ENCODE results near the gene LDLRAD3. TPM values are rescaled to one million over a fixed set of nuclear protein-coding genes. Genes with fewer than 3 reads are reported as not detected.

LDLRAD3 gene
- total RNA-seq, 1 experiment from 2014 or later, result 15.3 TPM

- H3K4me2 ChIP-seq (ENCODE audit: low read length), result no peak overlapping the region
- ChIA-PET CTCF (no interaction called here), POLR2A (ENCODE audit: unreplicated experiment) (no interaction called here)
- intact Hi-C loops (cut with micrococcal nuclease), result no loop called here
- ATAC-seq (peak; percentile 76), DNase-seq (peak; percentile 32)
- H3K4me3 ChIP-seq (ENCODE audit: low read length), result no peak overlapping the region
- H3K27ac ChIP-seq (ENCODE audit: low read length), result no peak overlapping the region
- H3K9me2 ChIP-seq (replicated peaks; ENCODE audit: low read length), result no peaks in the 10 kb centered on the region
- H3K4me1 ChIP-seq (ENCODE audit: insufficient read depth, low read length), result no peaks in the 10 kb centered on the region
- H3K27me3 ChIP-seq (ENCODE audit: low read length), result no peaks in the 10 kb centered on the region
- BruUV-seq (replicated peaks), result no TSS peak
- TF ChIP-seq EZH2 (IDR thresholded peaks at IDR 0.05; ENCODE audit: low read length, unreplicated experiment), result no peak
- TF ChIP-seq, protein P1, sequence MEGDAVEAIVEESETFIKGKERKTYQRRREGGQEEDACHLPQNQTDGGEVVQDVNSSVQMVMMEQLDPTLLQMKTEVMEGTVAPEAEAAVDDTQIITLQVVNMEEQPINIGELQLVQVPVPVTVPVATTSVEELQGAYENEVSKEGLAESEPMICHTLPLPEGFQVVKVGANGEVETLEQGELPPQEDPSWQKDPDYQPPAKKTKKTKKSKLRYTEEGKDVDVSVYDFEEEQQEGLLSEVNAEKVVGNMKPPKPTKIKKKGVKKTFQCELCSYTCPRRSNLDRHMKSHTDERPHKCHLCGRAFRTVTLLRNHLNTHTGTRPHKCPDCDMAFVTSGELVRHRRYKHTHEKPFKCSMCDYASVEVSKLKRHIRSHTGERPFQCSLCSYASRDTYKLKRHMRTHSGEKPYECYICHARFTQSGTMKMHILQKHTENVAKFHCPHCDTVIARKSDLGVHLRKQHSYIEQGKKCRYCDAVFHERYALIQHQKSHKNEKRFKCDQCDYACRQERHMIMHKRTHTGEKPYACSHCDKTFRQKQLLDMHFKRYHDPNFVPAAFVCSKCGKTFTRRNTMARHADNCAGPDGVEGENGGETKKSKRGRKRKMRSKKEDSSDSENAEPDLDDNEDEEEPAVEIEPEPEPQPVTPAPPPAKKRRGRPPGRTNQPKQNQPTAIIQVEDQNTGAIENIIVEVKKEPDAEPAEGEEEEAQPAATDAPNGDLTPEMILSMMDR (conservative IDR thresholded peaks at IDR 0.05; ENCODE audit: low read depth, low read length), result no peak
- TF ChIP-seq EZH2phosphoT487 (IDR thresholded peaks at IDR 0.05; ENCODE audit: borderline replicate concordance, low read length), result no peak
- no peaks in the 10 kb centered on the region for H3K9me3 ChIP-seq (ENCODE audit: low read length)
- no peaks in the 10 kb centered on the region for H3F3A ChIP-seq (ENCODE audit: low read length, unreplicated experiment)
- peaks cover 44% of the 10 kb centered on the region for H3K79me2 ChIP-seq (ENCODE audit: low read length)
- H3K9ac ChIP-seq (ENCODE audit: low read length), result no peak overlapping the region
- H4K20me1 ChIP-seq (ENCODE audit: low read length), result no peaks in the 10 kb centered on the region
- H3K36me3 ChIP-seq (ENCODE audit: low read depth, low read length), result no peaks in the 10 kb centered on the region
- no peak overlapping the region for H2AFZ ChIP-seq (ENCODE audit: low read length)
These were observed 80.1 kb downstream of the LDLRAD3 start for GRCh38 chr11:36023922-36024321.

DNA sequence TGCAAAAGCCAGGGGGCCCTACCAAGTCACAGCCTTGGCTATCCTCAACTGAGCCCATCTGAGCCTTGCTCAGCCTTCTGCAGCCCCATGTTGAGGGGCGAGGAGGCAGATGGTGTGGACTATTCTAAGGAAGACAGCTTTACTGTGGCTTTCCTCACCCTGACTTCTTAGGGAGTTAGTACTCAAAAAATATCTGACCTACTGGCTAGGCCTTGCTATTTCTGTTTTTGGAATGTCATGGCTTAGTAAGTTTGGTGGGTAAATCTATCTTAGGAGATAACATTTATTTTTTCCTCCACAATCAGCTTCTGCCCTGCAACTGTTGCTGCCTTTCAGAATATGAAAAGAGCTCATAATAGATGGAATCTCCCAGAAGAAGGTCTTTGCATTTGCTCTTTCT lies 80.9 kb downstream of the LDLRAD3 start:
- POLR2A ChIA-PET (ENCODE audit: unreplicated experiment), result no interaction called here
- Histone ChIP-seq H3K27me3 (ENCODE audit: low read length) (no peaks in the 10 kb centered on the region), H3F3A (ENCODE audit: low read length, unreplicated experiment) (no peaks in the 10 kb centered on the region), H4K20me1 (ENCODE audit: low read length) (no peaks in the 10 kb centered on the region), H2AFZ (ENCODE audit: low read length) (no peak overlapping the region), H3K9me3 (ENCODE audit: low read length) (no peaks in the 10 kb centered on the region), H3K9me2 (replicated peaks; ENCODE audit: low read length) (no peaks in the 10 kb centered on the region), H3K9ac (ENCODE audit: low read length) (no peak overlapping the region), H3K4me3 (ENCODE audit: low read length) (no peak overlapping the region), H3K36me3 (ENCODE audit: low read depth, low read length) (no peaks in the 10 kb centered on the region), H3K79me2 (ENCODE audit: low read length) (peaks cover 38% of the 10 kb centered on the region), H3K27ac (ENCODE audit: low read length) (no peak overlapping the region), H3K4me2 (ENCODE audit: low read length) (no peak overlapping the region), H3K4me1 (ENCODE audit: insufficient read depth, low read length) (no peaks in the 10 kb centered on the region)
- intact Hi-C loops (cut with micrococcal nuclease), result no loop called here
- no peak for ATAC-seq
- no peak for DNase-seq
- TF ChIP-seq, protein P1 (conservative IDR thresholded peaks at IDR 0.05; ENCODE audit: low read depth, low read length), result no peak
- TF ChIP-seq EZH2 (IDR thresholded peaks at IDR 0.05; ENCODE audit: low read length, unreplicated experiment) (no peak), EZH2phosphoT487 (IDR thresholded peaks at IDR 0.05; ENCODE audit: borderline replicate concordance, low read length) (no peak)
- no TSS peak for BruUV-seq (replicated peaks)
- CTCF ChIA-PET, result no interaction called here

DNA sequence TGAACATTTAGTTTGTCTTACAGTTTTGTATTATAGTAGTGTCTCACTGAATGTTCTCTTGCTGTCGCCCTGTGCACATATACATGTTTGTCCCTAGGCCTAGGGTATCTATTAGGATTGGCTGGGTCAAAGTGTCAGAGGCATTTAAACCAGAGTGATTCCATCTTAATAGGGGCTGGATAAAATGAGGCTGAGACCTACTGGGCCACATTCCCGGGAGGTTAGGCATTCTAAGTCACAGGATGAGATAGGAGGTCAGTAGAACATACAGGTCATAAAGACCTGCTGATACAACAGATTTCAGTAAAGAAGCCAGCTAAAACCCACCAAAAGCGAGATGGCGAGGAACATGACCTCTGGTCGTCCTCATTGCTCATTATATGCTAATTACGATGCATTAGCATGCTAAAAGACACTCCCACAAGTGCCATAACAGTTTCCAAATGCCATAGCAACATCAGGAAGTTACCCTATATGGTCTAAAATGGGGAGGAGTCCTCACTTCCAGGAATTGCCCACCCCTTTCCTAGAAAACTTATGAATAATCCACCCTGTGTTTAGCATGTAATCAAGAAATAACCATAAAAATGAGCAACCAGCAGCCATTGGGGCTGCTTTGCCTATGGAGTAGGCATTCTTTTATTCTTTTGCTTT lies 82.6 kb downstream of the LDLRAD3 start:
- no peaks in the 10 kb centered on the region for H3K36me3 ChIP-seq (ENCODE audit: low read depth, low read length)
- ATAC-seq (no peak), DNase-seq (no peak)
- intact Hi-C loops (cut with micrococcal nuclease), result no loop called here
- H3K4me3 ChIP-seq (ENCODE audit: low read length), result no peak overlapping the region
- POLR2A ChIA-PET (ENCODE audit: unreplicated experiment), result no interaction called here
- H3F3A ChIP-seq (ENCODE audit: low read length, unreplicated experiment), result no peaks in the 10 kb centered on the region
- H4K20me1 ChIP-seq (ENCODE audit: low read length), result no peaks in the 10 kb centered on the region
- CTCF ChIA-PET, result no interaction called here
- H3K9me3 ChIP-seq (ENCODE audit: low read length), result no peaks in the 10 kb centered on the region
- H3K9me2 ChIP-seq (replicated peaks; ENCODE audit: low read length), result no peaks in the 10 kb centered on the region
- H3K4me2 ChIP-seq (ENCODE audit: low read length), result no peak overlapping the region
- H3K27me3 ChIP-seq (ENCODE audit: low read length), result no peaks in the 10 kb centered on the region
- H2AFZ ChIP-seq (ENCODE audit: low read length), result no peak overlapping the region
- TF ChIP-seq EZH2phosphoT487 (IDR thresholded peaks at IDR 0.05; ENCODE audit: borderline replicate concordance, low read length), result no peak
- TF ChIP-seq EZH2 (IDR thresholded peaks at IDR 0.05; ENCODE audit: low read length, unreplicated experiment), result no peak
- TF ChIP-seq, protein P1 (conservative IDR thresholded peaks at IDR 0.05; ENCODE audit: low read depth, low read length), result no peak
- BruUV-seq (replicated peaks), result no TSS peak
- no peaks in the 10 kb centered on the region for H3K4me1 ChIP-seq (ENCODE audit: insufficient read depth, low read length)
- peaks cover 35% of the 10 kb centered on the region for H3K79me2 ChIP-seq (ENCODE audit: low read length)
- no peak overlapping the region for H3K9ac ChIP-seq (ENCODE audit: low read length)
- H3K27ac ChIP-seq (ENCODE audit: low read length), result no peak overlapping the region

All from PC-3 (cell line).